ENCODE data around the gene CNTNAP2. TPM values are rescaled to one million over a fixed set of nuclear protein-coding genes. Genes with fewer than 3 reads are reported as not detected.

CNTNAP2 gene
- total RNA-seq, 1 donor from 2014 or later = 110 TPM

- DNase-seq (ENCODE audit: low spot score in 2 of 2) = no peak
- FAIRE-seq = no peak
Observed at GRCh38 chr7:147497246-147497645, 1380.6 kb downstream of the CNTNAP2 start.

- DNase-seq (ENCODE audit: low spot score in 2 of 2) (no peak), FAIRE-seq (no peak)
Observed at GRCh38 chr7:147498081-147498480, 1381.5 kb downstream of the CNTNAP2 start.

- no peak for FAIRE-seq
- DNase-seq (ENCODE audit: low spot score in 2 of 2) = no peak
Observed at GRCh38 chr7:147509035-147509501, 1392.5 kb downstream of the CNTNAP2 start.

GRCh38 chr7:147509541-147510200 is 1393.1 kb downstream of the CNTNAP2 start:
- DNase-seq (ENCODE audit: low spot score in 2 of 2) (no peak), FAIRE-seq (no peak)

- no peak for FAIRE-seq
- no peak for DNase-seq (ENCODE audit: low spot score in 2 of 2)
Observed at GRCh38 chr7:147510201-147510542, 1393.6 kb downstream of the CNTNAP2 start.

- DNase-seq (ENCODE audit: low spot score in 2 of 2) = no peak
- FAIRE-seq = no peak
Observed at GRCh38 chr7:147510923-147511322, 1394.3 kb downstream of the CNTNAP2 start.

GRCh38 chr7:147513451-147513850 is 1396.8 kb downstream of the CNTNAP2 start:
- DNase-seq (ENCODE audit: low spot score in 2 of 2) (no peak), FAIRE-seq (no peak)

GRCh38 chr7:147516391-147516790 is 1399.8 kb downstream of the CNTNAP2 start:
- FAIRE-seq (no peak), DNase-seq (ENCODE audit: low spot score in 2 of 2) (no peak)

- DNase-seq (ENCODE audit: low spot score in 2 of 2) (no peak), FAIRE-seq (no peak)
Observed at GRCh38 chr7:147519062-147519461, 1402.5 kb downstream of the CNTNAP2 start.

- DNase-seq (ENCODE audit: low spot score in 2 of 2) (no peak), FAIRE-seq (no peak)
Observed at GRCh38 chr7:147523056-147523455, 1406.5 kb downstream of the CNTNAP2 start.

GRCh38 chr7:147524726-147525250 is 1408.2 kb downstream of the CNTNAP2 start:
- FAIRE-seq = no peak
- no peak for DNase-seq (ENCODE audit: low spot score in 2 of 2)

- DNase-seq (ENCODE audit: low spot score in 2 of 2) = no peak
- FAIRE-seq = no peak
Observed at GRCh38 chr7:147525325-147525724, 1408.7 kb downstream of the CNTNAP2 start.

- DNase-seq (ENCODE audit: low spot score in 2 of 2) = no peak
- no peak for FAIRE-seq
Observed at GRCh38 chr7:147535701-147536111, 1419.1 kb downstream of the CNTNAP2 start.

- DNase-seq (ENCODE audit: low spot score in 2 of 2) (no peak), FAIRE-seq (no peak)
Observed at GRCh38 chr7:147539685-147540084, 1423.1 kb downstream of the CNTNAP2 start.

- DNase-seq (ENCODE audit: low spot score in 2 of 2) = no peak
- no peak for FAIRE-seq
Observed at GRCh38 chr7:147540743-147541142, 1424.1 kb downstream of the CNTNAP2 start.

GRCh38 chr7:147541261-147541660 is 1424.7 kb downstream of the CNTNAP2 start:
- no peak for DNase-seq (ENCODE audit: low spot score in 2 of 2)
- FAIRE-seq = no peak

- DNase-seq (ENCODE audit: low spot score in 2 of 2) (no peak), FAIRE-seq (no peak)
Observed at GRCh38 chr7:147547252-147547897, 1430.8 kb downstream of the CNTNAP2 start.

- FAIRE-seq (no peak), DNase-seq (ENCODE audit: low spot score in 2 of 2) (no peak)
Observed at GRCh38 chr7:147556317-147556716, 1439.7 kb downstream of the CNTNAP2 start.

- FAIRE-seq = no peak
- DNase-seq (ENCODE audit: low spot score in 2 of 2) = no peak
Observed at GRCh38 chr7:147563669-147564068, 1447.1 kb downstream of the CNTNAP2 start.

GRCh38 chr7:147564786-147565476 is 1448.3 kb downstream of the CNTNAP2 start:
- FAIRE-seq = no peak
- DNase-seq (ENCODE audit: low spot score in 2 of 2) = no peak

GRCh38 chr7:147567043-147567442 is 1450.4 kb downstream of the CNTNAP2 start:
- no peak for DNase-seq (ENCODE audit: low spot score in 2 of 2)
- FAIRE-seq = no peak

All from frontal cortex (tissue), 4 donors.